Stimulated activated CD4-positive, alpha-beta T cell treated with anti-CD3 and anti-CD28 coated beads, Interleukin-1b, Interleukin-23, amount 100 ng/mL, for 48 hours (primary cell): ENCODE measurements around the gene LRR1.
"Not testable (repeated sequence)": the region's sequence is repeated elsewhere in the genome, so short reads cannot be mapped to it uniquely, and the experiment has no call there.

ENCODE experiments used
- DNase-seq: peaks from one replicate; pipeline ENCODE4 v3.0.0-alpha.2; 2020

The LRR1 gene

DNA sequence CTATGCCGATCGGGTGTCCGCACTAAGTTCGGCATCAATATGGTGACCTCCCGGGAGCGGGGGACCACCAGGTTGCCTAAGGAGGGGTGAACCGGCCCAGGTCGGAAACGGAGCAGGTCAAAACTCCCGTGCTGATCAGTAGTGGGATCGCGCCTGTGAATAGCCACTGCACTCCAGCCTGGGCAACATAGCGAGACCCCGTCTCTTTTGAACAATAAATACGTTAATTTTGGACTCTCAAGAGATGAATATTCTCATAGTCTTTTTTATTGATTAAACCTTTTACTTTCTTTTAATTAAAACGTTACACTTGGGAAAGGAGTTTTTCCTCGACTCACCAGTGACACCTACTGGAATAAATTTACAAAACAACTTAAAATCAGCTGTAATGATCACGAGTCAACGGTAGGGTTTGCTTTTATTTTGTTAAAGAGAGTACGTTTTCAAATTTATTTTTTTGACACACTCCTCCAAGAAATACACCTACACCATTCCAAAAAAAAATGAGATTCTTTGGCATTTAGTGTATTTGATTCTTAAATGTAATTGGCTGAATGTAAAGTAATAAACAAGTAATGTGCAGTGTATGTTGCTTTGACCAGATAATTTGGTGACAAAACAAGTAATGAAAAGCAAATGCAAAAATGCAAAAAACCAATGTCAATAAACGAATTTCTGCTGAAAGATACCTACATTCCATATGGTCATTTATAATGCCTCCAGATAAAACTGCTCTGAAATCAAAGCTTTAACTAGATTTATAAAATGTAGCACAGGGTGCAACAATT, 11.9 kb upstream of the LRR1 start:
- peak; percentile 63 for DNase-seq

DNA sequence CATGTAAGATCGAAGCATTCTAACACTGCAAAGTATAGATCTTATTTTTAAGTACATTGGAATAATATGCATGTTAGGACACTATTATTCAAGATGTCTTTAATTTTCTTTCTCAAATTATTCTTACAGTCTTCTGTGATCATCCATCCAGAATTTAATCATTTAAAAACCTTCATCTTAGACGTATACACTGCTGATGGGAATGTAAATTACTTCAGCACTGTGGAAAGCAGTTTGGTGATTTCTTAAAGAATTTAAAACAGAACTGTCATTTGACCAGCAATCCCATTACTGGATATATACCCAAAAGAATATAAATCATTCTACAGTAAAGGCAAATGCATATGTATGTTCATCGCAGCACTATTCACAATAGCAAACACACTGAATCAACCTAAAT, 9.4 kb upstream of the LRR1 start:
- DNase-seq = no peak

DNA sequence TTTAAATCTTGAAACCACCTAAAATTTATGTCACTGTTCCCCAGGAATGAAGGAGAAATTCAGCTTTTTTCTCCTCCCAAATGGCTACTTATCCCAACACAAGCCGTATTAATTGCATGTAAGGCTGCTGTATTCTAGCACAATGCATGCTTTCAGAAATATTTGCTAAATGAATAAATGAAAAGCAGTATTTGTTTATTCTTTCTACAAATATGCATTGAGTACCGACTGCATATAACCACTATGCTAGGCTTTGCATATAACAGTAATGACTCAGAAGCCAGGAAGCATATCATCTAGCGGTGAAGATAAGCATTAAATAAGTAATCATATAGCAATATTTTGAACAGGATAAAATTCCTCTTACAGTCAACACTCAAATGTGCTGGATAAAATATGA, 5.7 kb upstream of the LRR1 start:
- DNase-seq = no peak

DNA sequence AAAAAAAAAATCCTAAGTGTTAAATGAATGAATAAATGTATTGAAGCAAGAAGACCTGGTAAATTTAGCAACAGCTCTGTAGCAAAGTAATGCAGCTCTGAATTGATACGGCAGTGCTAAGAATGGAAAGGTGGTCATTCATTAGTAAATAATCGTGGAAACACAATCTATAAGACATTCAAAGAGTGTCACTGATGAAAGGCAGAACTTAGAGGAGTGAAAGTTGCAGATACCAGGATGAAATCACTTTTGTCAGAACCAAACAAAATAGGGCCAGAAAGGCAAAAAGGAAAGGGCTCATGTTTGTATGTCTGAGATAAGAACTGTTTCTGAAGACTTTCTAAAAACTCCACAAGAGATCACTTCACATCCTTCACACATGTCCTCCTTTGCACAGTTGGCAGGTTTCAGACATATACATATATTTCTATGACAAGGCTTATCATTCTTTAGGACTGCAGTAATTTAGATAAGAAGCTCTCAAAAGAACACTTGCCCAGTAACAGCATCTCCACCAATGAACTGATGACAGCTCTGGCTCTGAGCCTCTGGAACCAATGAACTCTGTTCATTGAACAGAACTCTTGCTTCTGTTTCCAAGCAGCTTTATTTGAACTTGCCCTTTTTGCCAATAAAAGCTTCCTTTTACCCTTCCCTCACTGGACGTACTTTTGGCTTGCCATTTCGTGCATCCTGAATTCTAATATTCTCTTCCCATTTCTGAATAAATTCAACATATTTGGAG, 4.2 kb upstream of the LRR1 start:
- DNase-seq = no peak

- no peak for DNase-seq
Observed at GRCh38 chr14:49598189-49598484, 603 bp upstream of the LRR1 start.

- no peak for DNase-seq
Observed at GRCh38 chr14:49607583-49607982, 8.8 kb downstream of the LRR1 start.

GRCh38 chr14:49612251-49612650, 13.5 kb downstream of the LRR1 start:
- DNase-seq = no peak

- DNase-seq = no peak
Observed at GRCh38 chr14:49612671-49613070, 13.9 kb downstream of the LRR1 start.

DNA sequence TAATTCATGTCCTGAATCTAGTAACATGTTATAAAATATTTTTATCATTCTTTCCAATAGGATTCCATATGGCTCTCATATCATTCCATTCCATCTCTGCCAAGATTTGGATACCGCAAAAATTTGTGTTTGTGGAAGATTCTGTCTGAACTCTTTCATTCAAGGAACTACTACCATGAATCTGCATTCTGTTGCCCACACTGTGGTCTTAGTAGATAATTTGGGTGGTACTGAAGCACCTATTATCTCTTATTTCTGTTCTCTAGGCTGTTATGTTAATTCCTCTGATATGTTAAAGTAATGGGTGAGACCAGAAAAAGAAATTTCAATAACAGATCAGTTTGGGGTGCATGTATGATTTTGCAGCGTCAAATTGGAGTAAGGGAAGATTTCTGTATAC, 15.5 kb downstream of the LRR1 start:
- no peak for DNase-seq

- no peak for DNase-seq
Observed at GRCh38 chr14:49615776-49616175, 17.0 kb downstream of the LRR1 start.

- no peak for DNase-seq
Observed at GRCh38 chr14:49617852-49618519, 19.2 kb downstream of the LRR1 start.

DNA sequence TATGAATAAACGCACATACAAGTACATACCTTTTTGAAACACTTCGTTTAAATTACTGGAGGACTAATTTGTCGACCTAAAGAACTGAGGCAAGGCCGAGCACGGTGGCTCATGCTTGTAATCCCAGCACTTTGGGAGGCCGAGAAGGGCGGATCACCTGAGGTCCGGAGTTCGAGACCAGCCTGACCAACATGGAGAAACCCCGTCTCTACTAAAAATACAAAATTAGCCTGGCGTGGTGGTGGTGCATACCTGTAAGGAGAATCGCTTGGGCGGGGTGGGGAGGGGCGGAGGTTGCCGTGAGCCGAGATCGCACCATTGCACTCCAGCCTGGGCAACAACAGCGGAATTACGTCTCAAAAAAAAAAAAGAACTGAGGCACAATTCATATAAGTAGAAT, 20.5 kb downstream of the LRR1 start:
- not testable (repeated sequence) for DNase-seq

- no peak for DNase-seq
Observed at GRCh38 chr14:49619730-49620129, 21.0 kb downstream of the LRR1 start.

DNA sequence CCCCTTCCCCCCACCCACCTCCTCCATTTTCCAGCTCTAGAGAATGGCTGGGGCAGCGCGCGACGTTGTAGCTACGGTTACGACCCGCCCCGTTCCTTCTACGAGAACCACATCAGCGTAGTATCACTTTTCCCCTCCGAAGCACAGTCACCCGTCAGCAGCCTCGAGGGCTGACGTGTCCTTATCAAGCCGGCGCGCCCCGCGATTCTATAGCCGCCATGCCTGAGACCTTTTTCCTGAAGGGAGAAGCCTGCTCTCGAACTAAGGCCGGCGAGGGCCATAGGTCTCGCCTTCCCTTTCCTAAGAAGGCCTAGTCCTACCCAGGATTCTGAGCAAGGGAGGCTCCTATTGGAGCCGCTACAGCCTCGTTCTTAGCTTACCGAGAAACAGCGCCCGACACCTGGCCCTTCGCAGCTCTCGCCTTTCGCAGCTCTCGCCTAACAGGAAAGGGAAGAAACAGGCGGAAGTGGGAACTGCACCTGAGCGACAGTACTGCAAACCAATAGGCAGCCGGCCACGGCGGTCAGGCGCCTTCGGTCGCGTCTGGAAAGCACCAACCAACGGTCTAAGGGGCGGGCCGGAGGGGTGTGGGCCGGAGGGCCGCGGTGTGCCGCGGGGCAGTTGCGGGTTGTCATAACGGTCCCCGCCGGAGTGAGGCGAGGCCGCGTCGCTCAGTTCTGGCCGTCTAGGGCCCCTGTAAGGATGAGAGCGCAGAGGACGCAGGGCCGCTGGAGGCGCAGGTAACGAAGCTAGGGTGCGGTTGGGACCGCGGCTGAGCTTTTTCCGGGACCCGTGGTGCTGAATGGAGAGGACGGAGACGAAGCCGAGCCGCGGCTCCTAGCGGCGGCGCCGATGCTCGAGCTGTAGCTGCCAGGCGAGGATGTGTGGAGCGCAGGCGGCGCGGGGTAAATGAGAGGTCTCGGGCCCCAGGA, 21.7 kb downstream of the LRR1 start, which contains the start of the genes MGAT2 and RPL36AL:
TSS of gene MGAT2 (plus strand) at position 618 of the 932 bp plus-strand sequence. CDS start 470 bp downstream, outside the sequence.
TSS of gene RPL36AL (minus strand) at position 445 of the 932 bp plus-strand sequence. CDS start 1,522 bp downstream, outside the sequence.
- DNase-seq = peak; percentile 95

- DNase-seq = peak; percentile 62
Observed at GRCh38 chr14:49621114-49621881, 22.6 kb downstream of the LRR1 start.

DNA sequence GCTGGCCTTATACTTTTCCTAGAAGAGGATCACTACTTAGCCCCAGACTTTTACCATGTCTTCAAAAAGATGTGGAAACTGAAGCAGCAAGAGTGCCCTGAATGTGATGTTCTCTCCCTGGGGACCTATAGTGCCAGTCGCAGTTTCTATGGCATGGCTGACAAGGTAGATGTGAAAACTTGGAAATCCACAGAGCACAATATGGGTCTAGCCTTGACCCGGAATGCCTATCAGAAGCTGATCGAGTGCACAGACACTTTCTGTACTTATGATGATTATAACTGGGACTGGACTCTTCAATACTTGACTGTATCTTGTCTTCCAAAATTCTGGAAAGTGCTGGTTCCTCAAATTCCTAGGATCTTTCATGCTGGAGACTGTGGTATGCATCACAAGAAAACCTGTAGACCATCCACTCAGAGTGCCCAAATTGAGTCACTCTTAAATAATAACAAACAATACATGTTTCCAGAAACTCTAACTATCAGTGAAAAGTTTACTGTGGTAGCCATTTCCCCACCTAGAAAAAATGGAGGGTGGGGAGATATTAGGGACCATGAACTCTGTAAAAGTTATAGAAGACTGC, 23.4 kb downstream of the LRR1 start:
- DNase-seq = no peak

GRCh38 chr14:49623387-49623786, 24.6 kb downstream of the LRR1 start:
- DNase-seq = no peak

DNA sequence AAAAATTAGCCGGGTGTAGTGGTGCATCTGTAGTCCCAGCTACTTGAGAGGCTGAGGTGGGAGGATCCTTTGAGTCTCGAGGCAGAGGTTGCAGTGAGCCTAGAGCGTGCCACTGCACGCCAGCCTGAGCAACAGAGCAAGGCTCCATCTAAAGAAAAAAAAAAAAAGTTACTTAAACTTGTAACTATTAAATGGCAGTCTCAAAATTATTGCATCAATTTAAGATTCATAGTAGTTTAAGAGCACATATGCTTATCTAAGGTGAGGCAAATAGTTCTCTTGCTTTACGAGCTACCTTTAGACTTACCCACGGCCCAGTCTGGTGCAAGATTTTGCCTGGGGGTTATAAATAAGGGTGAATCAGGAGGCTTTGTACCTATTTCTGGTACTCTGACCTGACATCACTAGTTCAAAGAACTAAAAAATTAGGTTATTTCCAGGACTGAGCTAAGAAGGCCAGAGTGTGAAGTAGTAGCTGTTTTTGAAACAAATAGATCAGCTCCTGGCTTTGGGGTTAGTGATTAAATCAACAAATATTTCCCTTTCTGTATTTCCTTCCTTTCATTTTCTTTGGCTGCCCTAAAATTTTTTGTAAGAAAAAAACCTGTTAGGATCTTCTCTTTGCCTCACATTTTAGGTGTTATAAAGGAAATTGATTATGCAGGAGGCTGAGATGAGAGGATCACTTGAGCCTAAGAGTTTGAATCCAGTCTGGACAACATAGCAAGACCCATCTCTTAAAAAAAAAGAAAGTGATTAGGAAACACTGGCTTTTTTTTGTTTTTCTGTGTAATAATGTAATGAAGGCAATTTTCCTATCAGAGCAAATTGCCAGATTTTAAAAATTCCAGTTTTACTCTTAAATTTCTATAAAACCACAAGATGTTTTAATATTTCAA, 25.4 kb downstream of the LRR1 start:
- DNase-seq = no peak

- peak; percentile 95 for DNase-seq
Observed at GRCh38 chr14:49633640-49634546, 35.2 kb downstream of the LRR1 start.
